ENCODE results near the gene MAP3K5.

Gene MAP3K5

DNA sequence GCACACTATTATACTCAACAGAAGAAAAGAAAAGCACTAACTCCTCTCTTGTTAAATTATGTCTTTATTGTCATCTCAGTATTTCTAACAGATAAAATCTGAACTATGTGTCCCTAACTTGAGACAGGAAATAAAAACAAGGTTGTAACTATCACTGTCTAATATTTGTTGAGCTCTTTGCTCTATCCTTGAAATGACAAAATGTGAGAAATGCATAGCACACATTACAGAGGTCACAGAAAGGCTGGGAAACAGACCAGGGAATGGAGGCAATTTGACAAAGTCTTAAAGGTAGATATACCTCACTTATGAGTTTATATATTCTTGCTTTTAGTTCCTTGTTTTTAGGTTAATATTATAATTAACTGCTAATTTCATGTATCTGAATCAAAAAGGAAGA lies 139.6 kb downstream of the MAP3K5 start:
- Histone ChIP-seq H3K27me3 (ENCODE audit: low read length) (no peaks in the 10 kb centered on the region), H4K20me1 (ENCODE audit: low read depth, low read length) (no peaks in the 10 kb centered on the region), H3K36me3 (ENCODE audit: low read length) (no peaks in the 10 kb centered on the region), H3K79me2 (ENCODE audit: insufficient read depth, low read length) (no peaks in the 10 kb centered on the region), H3K9me2 (replicated peaks; ENCODE audit: insufficient read depth, low read length) (no peaks in the 10 kb centered on the region), H3K4me2 (ENCODE audit: low read depth, low read length, poor library complexity, severe bottlenecking) (no peak overlapping the region), H3K9me3 (ENCODE audit: insufficient read depth, low read length) (no peaks in the 10 kb centered on the region), H3K4me3 (ENCODE audit: insufficient read depth, low read length, poor library complexity, severe bottlenecking) (no peak overlapping the region), H3K27ac (ENCODE audit: low read depth, low read length) (no peak overlapping the region), H3K9ac (ENCODE audit: low read length) (no peak overlapping the region), H3F3A (ENCODE audit: insufficient read depth) (no peaks in the 10 kb centered on the region), H2AFZ (ENCODE audit: low read depth, low read length, severe bottlenecking) (no peak overlapping the region)
- TF ChIP-seq EZH2phosphoT487 (conservative IDR thresholded peaks at IDR 0.05; ENCODE audit: low read length): no peak
- TF ChIP-seq, protein P1, sequence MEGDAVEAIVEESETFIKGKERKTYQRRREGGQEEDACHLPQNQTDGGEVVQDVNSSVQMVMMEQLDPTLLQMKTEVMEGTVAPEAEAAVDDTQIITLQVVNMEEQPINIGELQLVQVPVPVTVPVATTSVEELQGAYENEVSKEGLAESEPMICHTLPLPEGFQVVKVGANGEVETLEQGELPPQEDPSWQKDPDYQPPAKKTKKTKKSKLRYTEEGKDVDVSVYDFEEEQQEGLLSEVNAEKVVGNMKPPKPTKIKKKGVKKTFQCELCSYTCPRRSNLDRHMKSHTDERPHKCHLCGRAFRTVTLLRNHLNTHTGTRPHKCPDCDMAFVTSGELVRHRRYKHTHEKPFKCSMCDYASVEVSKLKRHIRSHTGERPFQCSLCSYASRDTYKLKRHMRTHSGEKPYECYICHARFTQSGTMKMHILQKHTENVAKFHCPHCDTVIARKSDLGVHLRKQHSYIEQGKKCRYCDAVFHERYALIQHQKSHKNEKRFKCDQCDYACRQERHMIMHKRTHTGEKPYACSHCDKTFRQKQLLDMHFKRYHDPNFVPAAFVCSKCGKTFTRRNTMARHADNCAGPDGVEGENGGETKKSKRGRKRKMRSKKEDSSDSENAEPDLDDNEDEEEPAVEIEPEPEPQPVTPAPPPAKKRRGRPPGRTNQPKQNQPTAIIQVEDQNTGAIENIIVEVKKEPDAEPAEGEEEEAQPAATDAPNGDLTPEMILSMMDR (IDR thresholded peaks at IDR 0.05; ENCODE audit: insufficient read depth, low read length, poor library complexity, severe bottlenecking): no peak

DNA sequence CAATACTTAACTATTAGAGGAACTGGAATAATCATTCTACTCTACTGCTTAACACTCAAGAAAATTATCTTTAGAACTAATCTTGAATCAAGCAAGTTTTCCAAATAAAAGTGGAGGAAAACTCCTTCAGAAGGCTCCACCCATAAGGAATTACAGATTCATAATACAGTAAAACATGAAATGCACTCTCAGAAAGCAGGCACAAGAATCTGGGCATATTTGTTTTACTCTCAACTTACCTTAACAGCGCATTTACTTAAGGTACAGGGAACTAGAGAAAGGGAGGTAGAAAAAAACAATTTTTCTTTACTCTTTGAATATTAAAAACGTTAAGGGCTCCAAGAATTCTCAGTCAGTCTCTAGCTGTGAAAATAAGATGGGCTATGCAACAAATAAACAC lies 140.3 kb downstream of the MAP3K5 start:
- Histone ChIP-seq H4K20me1 (ENCODE audit: low read depth, low read length) (no peaks in the 10 kb centered on the region), H3K4me3 (ENCODE audit: insufficient read depth, low read length, poor library complexity, severe bottlenecking) (no peak overlapping the region), H3K27ac (ENCODE audit: low read depth, low read length) (no peak overlapping the region), H3K36me3 (ENCODE audit: low read length) (no peaks in the 10 kb centered on the region), H3K4me2 (ENCODE audit: low read depth, low read length, poor library complexity, severe bottlenecking) (no peak overlapping the region), H3F3A (ENCODE audit: insufficient read depth) (no peaks in the 10 kb centered on the region), H3K9me3 (ENCODE audit: insufficient read depth, low read length) (no peaks in the 10 kb centered on the region), H3K27me3 (ENCODE audit: low read length) (no peaks in the 10 kb centered on the region), H3K9me2 (replicated peaks; ENCODE audit: insufficient read depth, low read length) (no peaks in the 10 kb centered on the region), H3K9ac (ENCODE audit: low read length) (no peak overlapping the region), H3K79me2 (ENCODE audit: insufficient read depth, low read length) (no peaks in the 10 kb centered on the region), H2AFZ (ENCODE audit: low read depth, low read length, severe bottlenecking) (no peak overlapping the region)
- TF ChIP-seq, protein P1 (IDR thresholded peaks at IDR 0.05; ENCODE audit: insufficient read depth, low read length, poor library complexity, severe bottlenecking): no peak
- no peak for TF ChIP-seq EZH2phosphoT487 (conservative IDR thresholded peaks at IDR 0.05; ENCODE audit: low read length)

DNA sequence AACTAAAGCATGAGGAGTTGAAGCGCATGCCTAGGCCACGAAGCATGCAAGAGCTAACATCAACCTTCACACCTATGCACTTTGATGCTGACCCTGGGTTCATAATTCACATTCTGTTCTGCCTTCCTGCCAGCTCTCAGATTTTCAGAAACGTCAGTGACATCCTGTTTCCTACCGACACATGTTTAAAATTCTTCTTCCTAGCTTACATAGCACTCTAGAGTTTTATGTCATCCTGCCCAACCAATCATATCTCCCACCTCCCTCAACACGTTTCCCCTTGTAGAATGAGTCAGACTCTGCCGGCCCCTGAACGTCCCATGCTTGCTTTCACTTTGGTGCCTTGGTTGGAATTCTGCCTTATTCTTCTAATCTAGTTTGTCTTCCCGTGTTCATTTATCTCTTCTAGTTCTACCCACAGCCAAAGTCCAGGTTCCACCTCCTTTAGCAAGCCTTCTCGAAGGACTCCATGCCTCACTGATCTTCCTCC lies 144.9 kb downstream of the MAP3K5 start:
- H3K4me2 ChIP-seq (ENCODE audit: low read depth, low read length, poor library complexity, severe bottlenecking): no peak overlapping the region
- H4K20me1 ChIP-seq (ENCODE audit: low read depth, low read length): no peaks in the 10 kb centered on the region
- no peaks in the 10 kb centered on the region for H3F3A ChIP-seq (ENCODE audit: insufficient read depth)
- no peak overlapping the region for H2AFZ ChIP-seq (ENCODE audit: low read depth, low read length, severe bottlenecking)
- H3K9ac ChIP-seq (ENCODE audit: low read length): no peak overlapping the region
- no peaks in the 10 kb centered on the region for H3K79me2 ChIP-seq (ENCODE audit: insufficient read depth, low read length)
- TF ChIP-seq, protein P1 (IDR thresholded peaks at IDR 0.05; ENCODE audit: insufficient read depth, low read length, poor library complexity, severe bottlenecking): no peak
- no peak for TF ChIP-seq EZH2phosphoT487 (conservative IDR thresholded peaks at IDR 0.05; ENCODE audit: low read length)
- no peaks in the 10 kb centered on the region for H3K36me3 ChIP-seq (ENCODE audit: low read length)
- no peak overlapping the region for H3K27ac ChIP-seq (ENCODE audit: low read depth, low read length)
- H3K4me3 ChIP-seq (ENCODE audit: insufficient read depth, low read length, poor library complexity, severe bottlenecking): no peak overlapping the region
- no peaks in the 10 kb centered on the region for H3K27me3 ChIP-seq (ENCODE audit: low read length)
- no peaks in the 10 kb centered on the region for H3K9me3 ChIP-seq (ENCODE audit: insufficient read depth, low read length)
- no peaks in the 10 kb centered on the region for H3K9me2 ChIP-seq (replicated peaks; ENCODE audit: insufficient read depth, low read length)
